Esophagus squamous epithelium (tissue), 5 donors: ENCODE results near the gene SYNCRIP. TPM values are rescaled to one million over a fixed set of nuclear protein-coding genes. Genes with fewer than 3 reads are reported as not detected.
A peak's percentile ranks its signal among the peaks of the same experiment; 100 is the strongest.

ENCODE experiments used
- DNase-seq: peaks from one replicate; lab custom pipeline; 2025; lab: John Stamatoyannopoulos, UW
- H3K27ac ChIP-seq, 4 donors: fragments of 200-600 bp; sonication (generic); one replicate each; pipeline ENCODE4 v1.5.1; 2016 to 2019; ENCODE audit warnings: mild to moderate bottlenecking in 1 of 4
- H3K27me3 ChIP-seq, 4 donors: fragments of 200-600 bp; sonication (generic); 1 replicate in 3 of 4; 2 replicates in 1 of 4; pipeline versions ENCODE4 v1.5.1 to v1.6.0; 2017 to 2021; ENCODE audit warnings: antibody characterized with exemption in 1 of 4
- H3K36me3 ChIP-seq, 3 donors: fragments of 200-600 bp; sonication (generic); one replicate each; pipeline ENCODE4 v1.5.1; 2016 to 2019
- H3K4me1 ChIP-seq, 3 donors: fragments of 200-600 bp; sonication (generic); one replicate each; pipeline ENCODE4 v1.5.1; 2017 to 2019
- H3K4me3 ChIP-seq, 4 donors: fragments of 200-600 bp; sonication (generic); 1 replicate in 3 of 4; 2 replicates in 1 of 4; pipeline ENCODE4 v1.5.1; 2016 to 2019; ENCODE audit warnings: mild to moderate bottlenecking in 2 of 4, moderate library complexity in 1 of 4
- H3K9me3 ChIP-seq, 3 donors: fragments of 200-600 bp; sonication (generic); one replicate each; pipeline ENCODE4 v1.5.1; 2016 to 2019
- POLR2A ChIP-seq, 4 donors: fragments of 450-650 bp; IDR thresholded peaks; one replicate each; pipeline ENCODE4 v1.6.1; 2017; ENCODE audit warnings: antibody characterized with exemption in 4 of 4, mild to moderate bottlenecking in 4 of 4, moderate library complexity in 3 of 4
- WGBS, 2 donors: methylation state at CpG; one replicate each; pipeline ENCODE4 v1.1.5; 2018; 5-methylcytosine and 5-hydroxymethylcytosine counted together
- intact Hi-C: fragments of 100-400 bp; cut with DNase I; formaldehyde crosslinking; loops from one replicate; pipeline ENCODE4 v1.15.0; 2022
- total RNA-seq, 4 donors: library from RNA; depleted of rRNA; stranded (reverse); fragments of >200 nt; gene quantifications; one replicate each; pipeline ENCODE4 v1.1.0, GENCODE V29; 2016
- TF ChIP-seq, protein P1 (sequence below), 6 experiments: fragments of 450-650 bp in 4 of 6; fragments of 200-600 bp in 2 of 6; sonication (generic) in 2 of 6; IDR thresholded peaks; one replicate each; pipeline ENCODE4 v1.5.1; 2016 to 2019; ENCODE audit warnings: antibody characterized with exemption in 6 of 6, mild to moderate bottlenecking in 4 of 6, moderate library complexity in 4 of 6
- donor health status: DM: yes; HTN: yes; CAD: no.

SYNCRIP gene
- total RNA-seq, 4 donors from 2014 or later = 64.6 to 100 (median 82.9) TPM

DNA sequence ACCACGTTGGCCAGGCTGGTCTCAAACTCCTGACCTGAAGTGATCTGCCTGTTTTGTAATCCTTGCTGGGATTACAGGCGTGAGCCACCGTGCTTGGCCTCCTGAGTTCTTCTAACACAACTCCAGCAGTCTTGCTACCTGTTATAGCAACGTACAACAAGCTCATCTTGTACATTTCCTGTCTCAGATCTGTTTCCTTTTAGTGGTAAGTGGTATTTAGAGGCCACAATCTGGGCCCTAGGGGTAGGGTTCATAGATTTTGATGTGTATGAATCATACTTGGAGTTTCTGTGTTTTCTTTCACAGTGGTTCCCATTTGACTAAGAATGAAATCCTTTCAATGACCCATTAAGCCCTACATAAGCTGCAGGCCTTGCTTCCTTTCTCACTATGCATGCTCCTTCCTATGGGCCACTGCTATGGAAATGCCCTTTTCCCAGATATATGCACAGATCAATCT lies 27.1 kb upstream of the SYNCRIP start:
- Histone ChIP-seq H3K4me3 (no peak overlapping the region), H3K9me3 (no peaks in the 10 kb centered on the region), H3K27ac (peak overlapping the region in 3 of 4 donors; percentile 11 to 42 (median 26)), H3K36me3 (peaks cover 0 to 14% (median 0%) of the 10 kb centered on the region in 3 donors), H3K4me1 (peaks cover 4 to 33% (median 18%) of the 10 kb centered on the region in 3 donors), H3K27me3 (no peaks in the 10 kb centered on the region)
- TF ChIP-seq, protein P1, sequence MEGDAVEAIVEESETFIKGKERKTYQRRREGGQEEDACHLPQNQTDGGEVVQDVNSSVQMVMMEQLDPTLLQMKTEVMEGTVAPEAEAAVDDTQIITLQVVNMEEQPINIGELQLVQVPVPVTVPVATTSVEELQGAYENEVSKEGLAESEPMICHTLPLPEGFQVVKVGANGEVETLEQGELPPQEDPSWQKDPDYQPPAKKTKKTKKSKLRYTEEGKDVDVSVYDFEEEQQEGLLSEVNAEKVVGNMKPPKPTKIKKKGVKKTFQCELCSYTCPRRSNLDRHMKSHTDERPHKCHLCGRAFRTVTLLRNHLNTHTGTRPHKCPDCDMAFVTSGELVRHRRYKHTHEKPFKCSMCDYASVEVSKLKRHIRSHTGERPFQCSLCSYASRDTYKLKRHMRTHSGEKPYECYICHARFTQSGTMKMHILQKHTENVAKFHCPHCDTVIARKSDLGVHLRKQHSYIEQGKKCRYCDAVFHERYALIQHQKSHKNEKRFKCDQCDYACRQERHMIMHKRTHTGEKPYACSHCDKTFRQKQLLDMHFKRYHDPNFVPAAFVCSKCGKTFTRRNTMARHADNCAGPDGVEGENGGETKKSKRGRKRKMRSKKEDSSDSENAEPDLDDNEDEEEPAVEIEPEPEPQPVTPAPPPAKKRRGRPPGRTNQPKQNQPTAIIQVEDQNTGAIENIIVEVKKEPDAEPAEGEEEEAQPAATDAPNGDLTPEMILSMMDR (IDR thresholded peaks at IDR 0.05) = no peak
- no peak for TF ChIP-seq POLR2A (IDR thresholded peaks at IDR 0.05)
- no peak for DNase-seq
- WGBS, 2 donors = 27 to 29% methylated on average over 1 to 4 of the region's 4 CpGs
- intact Hi-C loops = no loop called here

DNA sequence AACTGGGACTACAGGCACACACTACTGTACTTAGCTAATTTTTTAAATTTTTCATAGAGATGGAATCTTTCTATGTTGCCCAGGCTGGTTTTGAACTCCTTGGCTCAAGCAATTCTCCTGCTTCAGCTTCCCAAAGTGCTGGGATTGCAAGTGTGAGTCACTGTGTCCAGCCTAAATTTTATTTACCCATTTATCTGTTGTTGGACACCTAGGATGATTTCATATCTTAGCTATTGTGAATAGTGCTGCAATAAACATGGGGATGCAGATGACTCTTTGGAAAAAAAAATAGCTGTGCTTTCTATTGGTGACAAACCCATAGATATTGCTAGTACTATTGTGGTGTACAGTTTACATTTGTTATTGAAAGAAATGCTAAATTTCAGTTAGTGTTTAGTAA lies 19.6 kb upstream of the SYNCRIP start:
- no peak overlapping the region for H3K4me3 ChIP-seq
- TF ChIP-seq, protein P1 (IDR thresholded peaks at IDR 0.05) = no peak
- TF ChIP-seq POLR2A (IDR thresholded peaks at IDR 0.05) = no peak

GRCh38 chr6:85660181-85660611 lies 17.5 kb upstream of the SYNCRIP start:
- intact Hi-C loops = no loop called here
- TF ChIP-seq POLR2A (IDR thresholded peaks at IDR 0.05) = no peak
- TF ChIP-seq, protein P1 (IDR thresholded peaks at IDR 0.05) = no peak

More for the DNA sequence above, 19.6 kb upstream of the SYNCRIP start:
- H3K27ac ChIP-seq = no peak overlapping the region
- H3K4me1 ChIP-seq = no peaks in the 10 kb centered on the region
- peaks cover 0 to 11% (median 0%) of the 10 kb centered on the region in 3 donors for H3K9me3 ChIP-seq
- no peaks in the 10 kb centered on the region for H3K27me3 ChIP-seq
- intact Hi-C loops = no loop called here
- no peak for DNase-seq
- H3K36me3 ChIP-seq = peaks cover 0 to 23% (median 0%) of the 10 kb centered on the region in 3 donors

GRCh38 chr6:85650606-85651005 lies 7.9 kb upstream of the SYNCRIP start:
- H3K9me3 ChIP-seq = no peaks in the 10 kb centered on the region
- H3K4me3 ChIP-seq = no peak overlapping the region
- 55 to 67% methylated on average over 1 of the region's 1 CpG for WGBS, 2 donors
- TF ChIP-seq POLR2A (IDR thresholded peaks at IDR 0.05) = no peak
- TF ChIP-seq, protein P1 (IDR thresholded peaks at IDR 0.05) = no peak
- no peak overlapping the region for H3K27ac ChIP-seq
- H3K36me3 ChIP-seq = no peaks in the 10 kb centered on the region
- intact Hi-C loops = no loop called here
- no peaks in the 10 kb centered on the region for H3K27me3 ChIP-seq
- DNase-seq = no peak
- no peaks in the 10 kb centered on the region for H3K4me1 ChIP-seq

More at GRCh38 chr6:85660181-85660611, 17.5 kb upstream of the SYNCRIP start:
- Histone ChIP-seq H3K36me3 (peaks cover 0 to 16% (median 0%) of the 10 kb centered on the region in 3 donors), H3K4me3 (no peak overlapping the region), H3K9me3 (peaks cover 0 to 11% (median 0%) of the 10 kb centered on the region in 3 donors), H3K4me1 (no peaks in the 10 kb centered on the region), H3K27me3 (no peaks in the 10 kb centered on the region), H3K27ac (no peak overlapping the region)
- WGBS, 2 donors = 63 to 77% methylated on average over 6 of the region's 6 CpGs
- DNase-seq = no peak

DNA sequence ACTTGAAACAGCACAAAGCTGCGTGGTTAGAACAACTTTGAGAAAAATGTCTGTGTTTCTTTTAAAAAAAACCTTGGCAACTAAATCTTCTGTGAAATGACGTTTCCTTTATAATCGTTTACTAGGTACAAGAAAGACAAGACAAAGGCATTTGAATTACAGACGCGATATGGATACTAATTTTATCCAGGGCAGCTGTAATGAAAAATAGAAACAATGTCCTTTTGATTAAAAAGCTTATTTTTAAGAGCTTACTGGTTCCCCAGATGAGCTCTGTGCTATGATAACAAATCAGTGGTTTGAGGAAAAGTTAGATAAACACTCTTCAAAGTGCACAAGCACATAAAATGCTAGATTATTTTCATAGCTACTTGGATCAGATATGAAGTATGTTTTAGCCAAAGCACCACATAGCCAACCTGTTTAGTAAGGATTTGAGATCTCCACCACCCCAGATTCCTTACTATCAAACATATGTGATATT lies 1.6 kb upstream of the SYNCRIP start:
- no peak for TF ChIP-seq POLR2A (IDR thresholded peaks at IDR 0.05)
- TF ChIP-seq, protein P1 (IDR thresholded peaks at IDR 0.05) = no peak
- WGBS, 2 donors = 0% methylated on average over 4 to 5 of the region's 5 CpGs
- H3K36me3 ChIP-seq = peaks cover 0 to 14% (median 0%) of the 10 kb centered on the region in 3 donors
- peak overlapping the region; percentile 94 to 100 (median 96) for H3K4me3 ChIP-seq
- intact Hi-C loops = no loop called here
- DNase-seq = no peak
- H3K27ac ChIP-seq = peak overlapping the region; percentile 97 to 100 (median 98)
- no peaks in the 10 kb centered on the region for H3K9me3 ChIP-seq
- H3K4me1 ChIP-seq = peaks cover 4 to 37% (median 29%) of the 10 kb centered on the region in 3 donors
- H3K27me3 ChIP-seq = no peaks in the 10 kb centered on the region
